Frontal cortex (tissue), 4 donors: ENCODE measurements around the gene AP1S1. TPM values are rescaled to one million over a fixed set of nuclear protein-coding genes. Genes with fewer than 3 reads are reported as not detected.
"Not testable (repeated sequence)": the region's sequence is repeated elsewhere in the genome, so short reads cannot be mapped to it uniquely, and the experiment has no call there.

ENCODE experiments used
- DNase-seq, 2 donors: peaks; one replicate each; pipeline ENCODE4 v3.0.0; 2012; ENCODE audit warnings: low spot score in 2 of 2
- FAIRE-seq: peaks from 2 replicates; lab custom pipeline; 2012; peaks lifted over from hg19 to GRCh38; lab: Jason Lieb, UNC
- total RNA-seq: library from RNA; depleted of rRNA; stranded (reverse); fragments of >200 nt; gene quantifications from one replicate; pipeline ENCODE4 v1.2.3, GENCODE V29; 2014
- donor health status: control.
- donor health status: control.
- donor health status: control.

AP1S1 gene
- total RNA-seq = 139 TPM

- DNase-seq = peak; percentile 98 to 99
- no peak for FAIRE-seq
Measured at GRCh38 chr7:101153969-101154692, at the start of gene AP1S1. TSS of gene AP1S1 (plus strand) at chr7:101154476. CDS start at chr7:101154515, 39 bp downstream.

DNA sequence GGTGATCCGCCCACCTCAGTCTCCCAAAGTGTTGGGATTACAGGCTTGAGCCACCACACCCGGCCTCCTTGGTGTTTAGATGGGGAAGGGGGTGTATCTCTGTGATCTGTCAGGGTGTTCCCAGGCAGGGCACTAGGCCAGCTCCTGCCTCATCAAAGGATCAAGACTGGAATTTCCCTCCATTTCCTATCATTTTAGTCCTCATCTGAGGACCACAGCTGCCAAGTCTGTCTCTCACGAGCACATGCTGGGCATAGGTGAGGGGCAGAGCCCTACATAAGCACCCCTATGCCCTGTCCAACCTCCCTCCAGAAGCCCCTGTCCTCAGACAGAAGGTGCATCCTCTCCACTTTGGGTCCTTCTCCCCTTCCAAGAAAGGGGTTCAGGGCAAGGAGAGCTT lies 49.5 kb upstream of the AP1S1 start:
- FAIRE-seq = no peak

GRCh38 chr7:101105248-101105647 lies 49.0 kb upstream of the AP1S1 start:
- not testable (repeated sequence) for FAIRE-seq, DNase-seq

More for the DNA sequence above, 49.5 kb upstream of the AP1S1 start:
- no peak for DNase-seq

- no peak for FAIRE-seq
Measured at GRCh38 chr7:101106386-101106785, 47.9 kb upstream of the AP1S1 start.

GRCh38 chr7:101108330-101108857 lies 45.9 kb upstream of the AP1S1 start:
- no peak for DNase-seq
- no peak for FAIRE-seq

More at GRCh38 chr7:101106386-101106785, 47.9 kb upstream of the AP1S1 start:
- no peak for DNase-seq

GRCh38 chr7:101108961-101109360 lies 45.3 kb upstream of the AP1S1 start:
- DNase-seq (no peak), FAIRE-seq (no peak)

DNA sequence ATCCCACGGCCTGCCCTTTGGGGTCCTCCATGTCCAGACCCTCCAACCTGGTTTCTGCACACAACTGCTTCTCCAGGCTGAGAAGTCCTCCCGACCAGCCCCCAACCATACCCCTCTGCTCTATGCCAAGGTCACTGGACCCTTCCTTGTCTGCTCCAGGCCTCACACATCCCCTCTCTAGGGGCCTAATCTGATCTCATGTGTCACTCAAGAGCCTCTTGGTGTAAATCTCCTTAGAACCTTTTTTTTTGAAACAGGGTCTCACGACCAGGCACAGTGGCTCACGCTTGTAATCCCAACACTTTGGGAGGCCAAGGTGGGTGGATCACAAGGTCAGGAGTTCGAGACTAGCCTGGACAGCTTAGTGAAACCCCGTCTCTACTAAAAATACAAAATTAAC lies 44.9 kb upstream of the AP1S1 start:
- FAIRE-seq (no peak), DNase-seq (no peak)

DNA sequence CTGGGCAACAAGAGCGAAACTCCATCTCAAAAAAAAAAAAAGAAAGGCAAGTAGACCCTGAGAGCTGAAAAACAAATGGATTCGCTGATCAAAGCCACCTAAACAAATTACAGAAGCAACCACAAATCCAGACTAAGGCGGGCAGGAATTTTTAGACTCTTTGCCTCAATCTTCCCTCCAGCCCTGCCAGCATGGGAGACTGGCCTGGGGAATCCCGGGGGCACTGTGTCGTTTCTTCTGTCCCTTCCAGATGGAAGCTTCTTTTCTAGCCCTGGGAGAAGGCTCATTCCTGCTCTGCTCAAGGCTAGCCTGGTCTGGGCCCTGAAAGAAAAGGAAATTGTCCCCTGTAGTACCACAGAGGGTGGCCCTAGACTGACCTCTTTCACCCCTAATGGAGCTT lies 43.0 kb upstream of the AP1S1 start:
- FAIRE-seq = no peak
- no peak for DNase-seq

DNA sequence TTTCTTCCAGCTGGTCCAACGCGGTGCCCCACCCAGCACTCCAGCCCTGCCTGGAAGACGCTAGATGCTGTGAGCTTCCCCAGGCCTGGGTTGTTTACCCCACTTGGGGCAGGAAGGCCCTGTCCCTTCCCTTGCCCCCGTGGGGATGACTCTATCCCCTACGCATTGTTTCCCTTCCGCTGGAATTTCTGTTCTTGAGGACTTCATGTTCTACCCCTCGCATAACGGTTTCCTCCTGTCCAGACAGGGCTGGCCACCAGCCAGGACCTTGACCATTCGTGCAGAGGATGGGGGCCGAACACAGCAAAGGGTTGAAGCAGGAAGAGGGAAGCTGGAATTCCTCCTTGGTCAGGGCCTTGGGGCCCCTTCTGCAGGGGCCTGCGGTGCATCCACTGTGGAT lies 42.0 kb upstream of the AP1S1 start:
- FAIRE-seq = no peak
- no peak for DNase-seq

GRCh38 chr7:101113140-101113539 lies 41.1 kb upstream of the AP1S1 start:
- not testable (repeated sequence) for FAIRE-seq, DNase-seq

GRCh38 chr7:101113836-101114235 lies 40.4 kb upstream of the AP1S1 start:
- FAIRE-seq (no peak), DNase-seq (no peak)

DNA sequence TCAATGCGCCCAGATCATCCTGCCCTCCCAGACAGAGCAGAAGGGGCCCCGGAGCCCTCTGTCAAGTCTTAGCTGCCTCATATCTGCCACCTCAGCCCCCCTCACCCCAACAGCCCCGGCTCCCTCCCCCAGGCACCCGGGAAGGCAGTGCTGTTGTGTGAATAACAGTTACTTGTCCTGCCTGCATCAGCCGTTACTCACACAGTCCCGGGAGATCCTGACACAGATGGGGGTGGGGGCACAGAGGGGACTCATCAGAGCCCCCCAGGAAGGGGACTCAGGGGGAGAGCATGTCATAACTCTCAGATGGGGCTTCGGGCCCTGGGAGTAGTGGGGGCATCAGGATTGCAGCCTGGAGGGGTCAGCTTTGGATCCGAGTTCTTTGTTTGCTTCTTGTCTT lies 39.8 kb upstream of the AP1S1 start:
- FAIRE-seq (no peak), DNase-seq (no peak)

- DNase-seq (no peak), FAIRE-seq (no peak)
Measured at GRCh38 chr7:101115215-101115614, 39.1 kb upstream of the AP1S1 start.

- FAIRE-seq (no peak), DNase-seq (no peak)
Measured at GRCh38 chr7:101116898-101117297, 37.4 kb upstream of the AP1S1 start.

GRCh38 chr7:101118856-101119255 lies 35.4 kb upstream of the AP1S1 start:
- FAIRE-seq (no peak), DNase-seq (no peak)

DNA sequence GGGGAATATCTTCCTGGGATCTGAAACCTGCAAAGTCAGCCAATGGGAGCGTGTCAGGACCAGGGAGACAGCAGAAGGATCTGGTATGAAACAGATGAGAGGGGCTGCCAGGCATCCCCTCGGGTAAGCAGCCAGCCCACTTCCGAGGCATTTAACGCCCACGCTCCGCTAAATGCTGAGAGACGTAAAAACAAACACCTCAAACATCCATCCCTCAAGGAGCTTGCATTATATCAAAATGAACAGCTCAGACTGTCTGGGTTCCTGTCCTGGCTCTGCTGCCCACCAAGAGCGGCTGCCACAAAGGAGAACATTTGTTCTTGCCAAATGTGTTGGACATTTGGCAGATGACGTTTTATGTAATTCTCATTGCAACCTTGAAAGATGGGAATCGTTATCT lies 34.4 kb upstream of the AP1S1 start:
- no peak for DNase-seq
- no peak for FAIRE-seq

DNA sequence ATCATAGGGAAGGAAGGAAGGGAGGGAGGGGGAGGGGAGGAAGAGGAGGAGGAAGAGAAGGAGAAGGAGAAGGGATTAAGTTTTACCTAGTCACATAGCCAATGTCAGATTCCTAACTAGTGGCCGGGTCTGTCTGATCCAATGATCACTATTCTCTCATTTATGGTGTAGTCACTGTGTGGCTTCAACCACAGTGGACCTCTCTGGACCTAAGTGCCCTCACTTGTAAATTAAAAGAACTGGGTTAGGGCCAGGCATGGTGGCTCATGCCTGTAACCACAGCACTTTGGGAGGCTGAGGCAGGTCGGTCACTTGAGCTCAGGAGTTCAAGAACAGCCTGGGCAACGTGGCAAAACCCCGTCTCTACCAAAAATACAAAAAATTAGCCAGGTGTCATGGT lies 34.0 kb upstream of the AP1S1 start:
- DNase-seq (no peak), FAIRE-seq (no peak)

DNA sequence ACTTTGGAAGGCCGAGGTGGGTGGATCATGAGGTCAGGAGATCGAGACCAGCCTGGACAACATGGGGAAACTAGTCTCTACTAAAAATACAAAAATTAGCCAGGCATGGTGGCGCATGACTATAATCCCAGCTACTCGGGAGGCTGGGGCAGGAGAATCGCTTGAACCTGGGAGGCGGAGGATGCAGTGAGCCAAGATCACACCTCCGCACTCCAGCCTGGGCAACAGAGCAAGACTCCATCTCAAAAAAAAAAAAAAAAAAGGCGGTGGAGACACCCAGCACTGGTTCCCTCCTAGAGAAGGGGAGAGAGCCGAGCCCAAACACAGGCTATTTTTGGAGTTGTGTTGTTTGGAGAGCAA lies 32.7 kb upstream of the AP1S1 start:
- FAIRE-seq, DNase-seq: not testable (repeated sequence)

DNA sequence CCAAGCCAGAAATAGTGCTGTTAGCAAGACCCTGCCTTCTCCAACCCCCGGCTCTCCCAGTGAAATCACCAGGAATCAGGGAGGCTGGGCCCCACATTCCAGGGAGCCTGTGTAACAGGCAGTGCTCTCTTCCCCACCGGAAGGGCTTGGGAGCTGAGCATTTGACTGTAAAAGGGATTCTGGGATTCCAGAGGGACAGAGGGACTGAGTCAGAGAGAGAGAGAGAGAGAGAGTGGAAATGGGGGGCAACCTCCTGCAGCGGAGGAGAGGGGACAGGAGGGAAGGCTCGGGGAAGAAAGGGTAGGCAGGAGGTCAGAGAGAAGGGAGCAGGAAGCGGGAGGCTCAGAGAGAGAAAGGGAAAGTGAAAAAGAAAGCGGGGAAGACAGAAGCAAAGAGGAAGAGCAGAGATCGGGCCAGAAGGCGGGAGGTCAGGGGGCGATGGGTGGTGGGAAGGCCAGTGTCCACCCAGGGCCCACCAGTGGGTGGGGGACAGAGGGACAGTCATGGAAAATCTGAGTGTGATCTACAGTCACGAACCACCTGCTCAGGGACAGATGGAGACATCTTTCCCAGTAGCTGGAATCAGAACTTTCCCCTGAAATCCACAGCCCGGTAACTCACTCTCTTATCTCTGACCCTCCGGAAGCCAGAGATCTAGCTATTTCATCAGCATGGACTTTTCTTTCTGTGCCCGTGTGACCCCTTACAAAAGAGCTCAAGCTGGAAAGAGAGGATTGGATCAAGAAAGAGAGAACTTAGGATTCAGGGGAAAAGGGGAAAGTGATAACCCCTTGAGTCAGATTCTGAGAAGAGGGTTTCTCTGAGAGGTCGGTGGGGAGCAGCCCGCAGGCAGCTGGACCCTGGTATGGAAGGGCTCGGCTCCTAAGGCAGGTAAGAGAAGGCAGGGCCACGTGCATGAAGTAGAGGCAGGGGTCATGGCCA lies 32.0 kb upstream of the AP1S1 start:
- FAIRE-seq (no peak), DNase-seq (peak in 1 of 2 donors; percentile 43)

DNA sequence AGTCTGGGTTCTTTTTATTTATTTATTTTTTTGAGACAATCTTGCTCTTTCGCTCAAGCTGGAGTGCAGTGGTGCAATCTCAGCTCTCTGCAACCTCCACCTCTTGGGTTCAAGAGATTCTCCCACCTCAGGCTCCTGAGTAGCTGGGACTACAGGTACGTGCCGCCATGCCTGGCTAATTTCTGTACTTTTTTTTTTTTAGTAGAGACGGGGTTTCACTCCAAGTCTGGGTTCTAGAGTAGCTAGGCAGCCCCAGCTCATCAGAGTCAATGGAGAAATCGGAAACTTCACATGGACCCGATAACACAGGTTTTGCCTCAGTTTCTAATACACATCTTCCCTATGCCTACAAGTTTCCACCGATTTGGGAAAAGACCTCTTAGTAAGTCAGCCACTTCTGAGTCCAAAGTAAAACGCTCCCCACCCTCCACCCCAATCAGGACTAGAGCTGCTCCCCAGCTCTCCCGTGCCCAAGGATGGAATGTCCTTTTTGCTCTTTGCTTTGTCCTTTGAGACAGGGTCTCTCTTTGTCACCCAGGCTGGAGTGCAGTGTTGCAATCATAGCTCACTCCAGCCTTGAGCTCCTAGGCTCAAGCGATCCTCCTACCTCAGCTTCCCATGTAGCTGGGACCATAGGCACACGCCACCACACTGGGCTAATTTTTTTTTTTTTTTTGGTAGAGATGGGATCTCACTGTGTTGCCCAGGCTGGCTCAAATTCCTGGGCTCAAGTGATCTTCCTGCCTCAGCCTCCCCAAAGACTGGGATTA lies 31.2 kb upstream of the AP1S1 start:
- FAIRE-seq = no peak
- no peak for DNase-seq
